A549 treated with CORT108297 at 1 μM for 4 hours (cell line): Measurements from ENCODE around the gene CLTB. TPM values are rescaled to one million over a fixed set of nuclear protein-coding genes. Genes with fewer than 3 reads are reported as not detected.

ENCODE experiments used
- total RNA-seq: library from RNA; stranded (reverse); fragments of 200-300 nt; extraction: Qiagen RNA extraction; gene quantifications from 5 replicates; pipeline ENCODE4 v1.2.3, GENCODE V29; 2022

The CLTB gene, protein sequence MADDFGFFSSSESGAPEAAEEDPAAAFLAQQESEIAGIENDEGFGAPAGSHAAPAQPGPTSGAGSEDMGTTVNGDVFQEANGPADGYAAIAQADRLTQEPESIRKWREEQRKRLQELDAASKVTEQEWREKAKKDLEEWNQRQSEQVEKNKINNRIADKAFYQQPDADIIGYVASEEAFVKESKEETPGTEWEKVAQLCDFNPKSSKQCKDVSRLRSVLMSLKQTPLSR
- 74.9 to 118 TPM (median 111 TPM) in 5 replicates for total RNA-seq

DNA sequence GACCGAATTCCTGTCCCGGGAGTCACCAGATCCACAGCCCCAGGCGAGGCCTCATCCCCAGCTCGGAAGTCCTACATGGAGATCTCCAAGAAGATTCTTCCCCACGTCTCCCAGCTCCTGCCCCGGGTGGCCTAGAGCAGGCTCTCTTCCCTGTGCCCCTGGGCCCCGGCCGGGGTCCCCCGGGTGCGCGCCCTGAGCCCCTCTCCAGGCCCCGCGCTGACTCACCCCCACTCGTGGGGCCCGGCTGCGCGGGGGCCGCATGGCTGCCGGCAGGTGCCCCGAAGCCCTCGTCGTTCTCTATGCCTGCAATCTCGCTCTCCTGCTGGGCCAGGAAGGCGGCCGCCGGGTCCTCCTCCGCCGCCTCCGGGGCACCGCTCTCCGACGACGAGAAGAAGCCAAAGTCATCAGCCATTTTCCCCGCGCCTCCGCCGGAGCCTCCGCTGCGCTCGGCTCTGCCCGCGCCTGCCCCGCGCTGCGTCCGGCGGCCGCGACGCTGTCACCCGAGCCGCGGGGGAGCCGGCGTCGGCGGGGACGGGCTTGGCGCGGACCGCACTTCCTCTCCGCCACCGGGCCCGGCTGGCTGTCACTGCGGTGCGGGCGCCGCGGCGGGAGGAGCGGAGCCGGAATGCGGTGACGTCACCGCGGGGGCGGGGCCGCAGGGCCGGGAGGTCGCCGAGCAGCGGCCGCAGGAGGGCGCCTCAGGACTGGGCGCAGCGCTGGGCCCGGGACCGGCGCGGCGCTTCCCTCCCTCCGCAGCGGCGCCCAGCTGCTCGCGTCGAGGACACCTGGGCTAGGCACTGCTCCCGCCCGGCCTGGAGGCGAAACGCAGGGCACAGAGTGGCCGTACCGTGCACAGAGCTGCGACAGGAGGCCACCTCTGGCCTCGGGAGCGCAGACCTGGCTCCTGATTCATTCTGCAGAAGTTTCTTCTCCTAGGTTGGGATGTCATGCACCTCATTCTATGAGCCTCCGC, at the start of gene CLTB:
CLTB (minus strand) TSS at position 588 of the 973 bp plus-strand sequence; CDS start at position 412, 176 bp downstream.

DNA sequence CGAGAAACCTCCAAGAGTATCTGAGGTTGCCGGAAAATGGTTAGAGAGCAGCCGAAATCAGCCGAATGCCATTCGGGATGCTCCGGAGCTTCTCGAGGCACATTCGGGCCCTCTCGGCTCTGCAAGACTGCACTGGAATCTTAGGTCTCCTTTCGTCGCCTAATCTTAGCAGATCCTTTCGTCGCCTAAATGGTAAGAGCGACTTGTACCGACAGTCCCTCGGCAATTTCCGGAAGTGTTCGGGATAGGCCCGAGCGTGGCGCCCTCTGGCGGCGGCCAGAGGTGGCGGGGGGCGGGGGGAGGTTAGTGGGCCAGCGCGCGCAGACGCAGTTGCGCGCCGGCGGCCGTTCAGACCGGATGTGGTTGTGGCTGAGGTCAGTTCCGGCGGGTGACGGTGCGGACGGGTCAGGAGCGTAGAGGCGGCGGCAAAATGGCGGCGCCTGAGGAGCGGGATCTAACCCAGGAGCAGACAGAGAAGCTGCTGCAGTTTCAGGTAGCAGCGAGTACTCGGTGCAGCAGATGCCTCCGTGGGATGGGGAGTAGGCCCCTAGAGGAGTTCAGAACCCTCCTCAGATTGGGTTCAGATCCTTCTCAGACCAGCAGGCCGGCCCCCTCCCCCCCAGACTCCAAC, 31.8 kb upstream of the CLTB start, which contains the start of gene FAF2:
FAF2 (plus strand) TSS at position 408 of the 631 bp plus-strand sequence; CDS start at position 431, 23 bp downstream.

DNA sequence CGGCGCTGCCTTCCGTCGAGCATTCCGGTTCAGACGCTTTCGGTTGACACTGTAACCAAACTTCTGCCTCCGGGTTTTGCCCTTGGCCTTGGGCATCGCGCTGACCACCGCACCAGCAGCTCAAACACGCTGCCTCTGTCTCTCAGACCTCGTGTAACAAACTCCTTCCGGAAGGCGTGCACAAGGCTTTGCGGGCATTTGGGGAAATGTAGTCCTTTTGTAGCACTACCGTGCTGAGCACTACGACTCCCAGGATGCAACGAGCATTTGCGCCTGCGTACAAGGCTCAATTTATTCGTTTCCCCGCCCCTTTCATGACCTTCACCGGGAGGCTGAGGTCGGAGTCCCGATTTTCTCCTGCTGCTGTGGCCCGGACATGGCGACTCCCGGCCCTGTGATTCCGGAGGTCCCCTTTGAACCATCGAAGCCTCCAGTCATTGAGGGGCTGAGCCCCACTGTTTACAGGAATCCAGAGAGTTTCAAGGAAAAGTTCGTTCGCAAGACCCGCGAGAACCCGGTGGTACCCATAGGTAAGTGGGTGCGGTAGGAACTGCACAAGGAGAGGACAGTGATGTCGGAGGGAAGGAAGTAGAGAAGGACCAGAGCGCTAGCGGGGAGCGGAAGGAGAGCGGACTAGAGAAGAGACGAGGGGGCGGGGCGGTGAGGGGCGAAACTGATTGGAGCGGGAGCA, 27.8 kb downstream of the CLTB start, which contains the start of the genes HIGD2A and NOP16:
HIGD2A (plus strand) TSS at position 308 of the 691 bp plus-strand sequence; CDS start at position 377, 69 bp downstream.
NOP16 (minus strand) TSS at position 155 of the 691 bp plus-strand sequence; CDS start at position 96, 59 bp downstream.

DNA sequence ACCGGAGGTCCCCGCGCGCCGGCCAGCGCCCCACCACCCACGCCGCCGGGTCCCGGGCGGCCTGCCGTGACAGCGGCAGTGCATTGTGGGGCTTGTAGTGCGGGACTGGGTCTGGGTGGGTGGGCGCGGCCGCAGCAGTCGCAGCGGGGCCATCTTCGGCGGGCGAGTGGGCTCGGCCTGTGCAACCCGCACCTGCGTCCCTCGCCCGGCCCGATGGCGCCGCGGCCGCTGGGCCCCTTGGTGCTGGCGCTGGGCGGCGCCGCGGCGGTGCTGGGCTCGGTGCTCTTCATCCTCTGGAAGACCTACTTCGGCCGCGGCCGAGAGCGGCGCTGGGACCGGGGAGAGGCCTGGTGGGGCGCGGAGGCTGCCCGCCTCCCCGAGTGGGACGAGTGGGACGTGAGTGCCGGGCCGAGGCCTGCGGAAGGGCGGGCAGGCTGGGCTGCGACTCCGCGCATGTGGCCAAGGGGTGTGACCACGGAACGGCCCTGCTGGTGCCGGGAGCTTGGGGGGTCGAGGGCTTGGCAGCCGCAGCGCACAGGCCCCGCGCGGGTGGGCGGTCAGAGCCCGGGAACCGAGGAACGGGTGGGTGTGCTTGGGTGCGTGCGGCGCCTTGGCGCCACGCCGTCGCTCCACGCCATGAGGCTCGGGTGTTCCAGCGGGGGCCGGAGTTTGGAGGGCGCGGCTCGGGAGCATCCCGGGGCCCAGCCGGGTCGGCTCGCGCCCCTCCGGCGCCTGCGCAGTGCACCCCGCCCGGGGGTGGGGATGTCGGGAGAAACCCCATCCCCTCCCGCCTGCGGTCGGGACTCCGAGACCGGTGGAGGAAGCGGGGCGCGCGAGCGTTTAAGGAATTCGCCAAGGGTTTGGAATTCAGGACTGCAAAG, 50.7 kb downstream of the CLTB start, which contains the start of gene ARL10:
ARL10 (plus strand) TSS at position 137 of the 881 bp plus-strand sequence; CDS start at position 214, 77 bp downstream.

DNA sequence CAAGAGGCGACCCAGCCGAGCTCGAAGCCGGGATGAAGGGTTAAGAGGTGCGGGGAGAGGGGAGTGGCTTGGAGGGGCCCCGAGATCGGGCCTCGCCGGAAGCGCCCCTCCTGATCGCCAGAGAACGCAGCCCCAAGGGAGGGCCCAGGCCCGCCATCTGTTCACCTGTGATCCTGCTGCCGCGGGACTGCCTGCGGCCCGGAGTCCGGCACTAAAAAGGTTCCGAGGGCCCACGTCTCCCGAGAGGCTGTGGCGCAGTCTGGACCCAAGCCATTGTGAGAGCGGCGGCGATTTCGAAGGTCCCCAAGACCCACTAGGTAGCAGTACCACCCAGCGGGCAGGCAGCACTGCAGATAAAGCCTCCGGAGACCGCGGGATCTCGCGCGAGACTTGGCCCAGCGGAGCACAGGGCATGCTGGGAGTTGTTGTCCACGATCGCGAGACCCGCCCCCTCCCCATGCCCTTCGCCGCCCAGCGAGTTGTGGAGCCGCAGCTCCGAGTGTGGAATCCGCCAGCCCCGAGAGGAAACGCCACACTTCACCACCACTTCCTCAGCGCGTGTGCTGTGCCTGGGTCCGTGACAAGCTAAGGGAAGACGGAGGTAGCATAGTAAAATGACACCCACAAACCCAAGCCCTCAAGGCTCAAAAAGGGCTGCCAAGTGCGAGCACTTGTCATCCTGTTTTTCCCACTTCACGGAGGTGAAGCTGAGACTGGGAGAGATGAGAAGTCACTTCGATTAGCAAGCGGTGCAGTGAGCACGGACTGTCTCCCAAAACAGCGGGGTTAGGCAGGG, 54.7 kb downstream of the CLTB start, which contains the start of gene KIAA1191:
KIAA1191 (minus strand) TSS at position 328 of the 796 bp plus-strand sequence. CDS start 2,256 bp downstream, outside the sequence.

Other genes with a start within 250 kb of the CLTB start
- gene SIMC1, start 178.1 kb downstream of the CLTB start, total RNA-seq: 10.5 to 15.6 TPM (median 14.2 TPM) in 5 replicates
- 61.5 to 81.2 TPM (median 73.8 TPM) in 5 replicates for gene KIAA1191, start 54.8 kb downstream of the CLTB start, total RNA-seq
- gene ARL10, start 51.1 kb downstream of the CLTB start, total RNA-seq: 0.23 to 0.61 TPM (median 0.35 TPM) in 5 replicates
- gene NOP16, start 27.9 kb downstream of the CLTB start, total RNA-seq: 121 to 135 TPM (median 127 TPM) in 5 replicates
- 249 to 273 TPM (median 257 TPM) in 5 replicates for gene HIGD2A, start 27.8 kb downstream of the CLTB start, total RNA-seq
- 43.1 to 53.0 TPM (median 45.9 TPM) in 5 replicates for gene FAF2, start 31.8 kb upstream of the CLTB start, total RNA-seq
- gene RNF44, start 120.9 kb upstream of the CLTB start, total RNA-seq: 27.0 to 44.7 TPM (median 41.0 TPM) in 5 replicates
- gene CDHR2, start 132.8 kb upstream of the CLTB start, total RNA-seq: 0.12 to 0.18 TPM (median 0.15 TPM) in 5 replicates
- gene GPRIN1, start 193.6 kb upstream of the CLTB start, total RNA-seq: 7.1 to 9.6 TPM (median 8.5 TPM) in 5 replicates
- gene SNCB, start 214.0 kb upstream of the CLTB start, total RNA-seq: 0.65 to 1.6 TPM (median 1.1 TPM) in 5 replicates
- gene EIF4E1B, start 214.1 kb upstream of the CLTB start, total RNA-seq: not detected in 5 replicates
- 54.7 to 69.3 TPM (median 61.2 TPM) in 5 replicates for gene TSPAN17, start 230.9 kb upstream of the CLTB start, total RNA-seq